NCI-H1417 (cell line): Measurements from ENCODE around the gene MTRR.
"Not testable (repeated sequence)": the region's sequence is repeated elsewhere in the genome, so short reads cannot be mapped to it uniquely, and the experiment has no call there.

ENCODE experiments used
- DNase-seq, 3 experiments: peaks; one replicate each; lab custom pipeline; 2025; lab: John Stamatoyannopoulos, UW

Gene MTRR

DNA sequence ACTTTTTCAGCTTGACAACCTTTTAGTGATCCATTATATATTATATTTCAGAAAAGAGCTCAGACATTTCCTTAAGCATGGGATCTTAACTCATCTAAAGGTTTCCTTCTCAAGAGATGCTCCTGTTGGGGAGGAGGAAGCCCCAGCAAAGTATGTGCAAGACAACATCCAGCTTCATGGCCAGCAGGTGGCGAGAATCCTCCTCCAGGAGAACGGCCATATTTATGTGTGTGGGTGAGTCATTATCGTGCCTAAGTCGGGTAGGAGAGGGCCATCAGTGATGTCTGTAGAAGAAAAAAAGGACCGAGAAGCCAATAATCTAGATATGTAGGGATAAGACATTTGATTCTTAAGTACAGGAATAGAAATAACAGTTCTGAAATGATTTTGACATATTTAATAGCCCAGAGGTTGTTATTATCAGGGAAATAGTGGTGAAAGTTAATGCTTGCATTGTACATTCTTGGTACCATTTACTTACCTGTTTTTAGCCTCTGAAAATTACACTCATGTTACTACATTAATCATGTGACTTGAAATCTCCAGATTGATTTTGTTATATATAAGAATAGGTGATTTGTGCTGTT is 28.2 kb downstream of the MTRR start:
- peak in 2 of 3 experiments; percentile 38 to 58 for DNase-seq

GRCh38 chr5:7902201-7902600 is 33.3 kb downstream of the MTRR start:
- DNase-seq, result no peak

DNA sequence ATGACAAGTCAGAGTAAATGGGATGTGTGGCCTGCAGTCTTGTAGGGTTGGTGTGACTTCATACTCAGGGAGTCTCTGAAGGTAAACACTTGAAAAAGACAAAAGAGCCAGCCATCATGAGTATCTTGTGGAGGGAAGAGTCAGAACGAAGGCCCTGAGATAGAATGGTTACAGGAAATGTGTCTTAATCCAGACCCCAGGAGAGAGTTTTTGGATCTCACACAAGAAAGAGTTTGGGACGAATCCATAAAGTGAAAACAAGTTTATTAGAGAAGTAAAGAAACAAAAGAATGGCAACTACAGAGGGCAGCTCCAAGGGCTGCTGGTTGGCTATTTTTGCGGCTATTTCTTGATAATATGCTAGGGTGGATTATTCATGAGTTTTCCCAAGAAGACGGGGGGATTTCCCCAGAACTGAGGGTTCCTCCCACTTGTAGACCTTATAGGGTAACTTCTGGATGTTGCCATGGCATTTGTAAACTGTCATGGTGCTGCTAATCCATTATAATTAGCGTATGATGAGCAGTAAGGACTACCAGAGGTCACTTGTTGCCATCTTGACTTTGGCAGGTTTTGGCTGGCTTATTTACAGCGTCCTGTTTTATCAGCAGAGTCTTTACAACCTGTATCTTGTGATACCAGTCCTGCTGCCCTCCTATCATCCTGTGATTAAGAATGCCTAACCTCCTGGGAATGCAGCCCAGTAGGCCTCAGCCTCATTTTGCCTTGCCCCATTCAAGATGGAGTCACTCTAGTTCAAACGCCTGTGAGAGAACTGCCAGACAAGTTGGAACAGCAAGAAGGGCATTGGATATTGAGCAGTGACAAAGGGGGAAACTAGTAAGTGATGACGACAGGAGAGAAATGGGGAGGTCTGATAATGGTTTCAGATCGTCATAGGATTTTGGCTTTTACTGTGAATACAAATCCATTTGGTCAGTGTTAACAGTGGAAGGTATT is 34.0 kb downstream of the MTRR start:
- peak in 1 of 3 experiments; percentile 20 for DNase-seq

- no peak for DNase-seq
These were observed 35.2 kb downstream of the MTRR start for GRCh38 chr5:7904170-7904569.

- no peak for DNase-seq
These were observed 38.7 kb downstream of the MTRR start for GRCh38 chr5:7907612-7908011.

DNA sequence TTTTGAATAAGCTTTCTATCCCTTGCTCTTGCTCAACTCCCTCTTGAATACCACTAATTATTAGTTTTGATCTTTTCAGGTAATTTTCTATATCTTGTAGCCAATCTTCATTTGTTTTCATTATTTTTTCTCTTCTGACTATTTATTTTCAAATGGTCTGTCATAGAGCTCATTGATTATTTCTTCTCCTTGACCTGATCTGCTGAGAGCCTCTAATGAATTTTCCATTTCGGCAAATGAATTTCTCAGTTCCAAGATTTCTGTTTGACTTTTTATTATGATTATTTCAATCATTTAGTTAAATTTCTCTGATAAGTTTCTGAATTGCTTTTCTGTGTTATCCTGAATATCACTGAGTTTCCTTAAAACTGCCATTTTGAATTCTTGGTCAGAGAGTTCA is 39.4 kb downstream of the MTRR start:
- DNase-seq, result no peak

- DNase-seq, result no peak
These were observed 41.9 kb downstream of the MTRR start for GRCh38 chr5:7910738-7911428.

DNA sequence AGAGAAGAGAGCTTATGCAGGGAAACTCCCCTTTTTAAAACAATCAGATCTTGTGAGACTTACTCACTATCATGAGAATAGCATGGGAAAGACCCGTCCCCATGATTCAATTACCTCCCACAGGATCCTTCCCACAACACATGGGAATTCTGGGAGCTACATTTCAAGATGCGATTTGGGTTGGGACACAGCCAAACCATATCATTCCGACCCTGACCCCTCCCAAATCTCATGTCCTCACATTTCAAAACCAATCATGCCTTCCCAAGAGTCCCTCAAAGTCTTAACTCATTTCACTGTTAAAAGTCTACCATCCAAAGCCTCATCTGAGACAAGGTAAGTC is 42.5 kb downstream of the MTRR start:
- not testable (repeated sequence) for DNase-seq

GRCh38 chr5:7916171-7916804 is 47.3 kb downstream of the MTRR start:
- peak in 1 of 3 experiments; percentile 53 for DNase-seq

DNA sequence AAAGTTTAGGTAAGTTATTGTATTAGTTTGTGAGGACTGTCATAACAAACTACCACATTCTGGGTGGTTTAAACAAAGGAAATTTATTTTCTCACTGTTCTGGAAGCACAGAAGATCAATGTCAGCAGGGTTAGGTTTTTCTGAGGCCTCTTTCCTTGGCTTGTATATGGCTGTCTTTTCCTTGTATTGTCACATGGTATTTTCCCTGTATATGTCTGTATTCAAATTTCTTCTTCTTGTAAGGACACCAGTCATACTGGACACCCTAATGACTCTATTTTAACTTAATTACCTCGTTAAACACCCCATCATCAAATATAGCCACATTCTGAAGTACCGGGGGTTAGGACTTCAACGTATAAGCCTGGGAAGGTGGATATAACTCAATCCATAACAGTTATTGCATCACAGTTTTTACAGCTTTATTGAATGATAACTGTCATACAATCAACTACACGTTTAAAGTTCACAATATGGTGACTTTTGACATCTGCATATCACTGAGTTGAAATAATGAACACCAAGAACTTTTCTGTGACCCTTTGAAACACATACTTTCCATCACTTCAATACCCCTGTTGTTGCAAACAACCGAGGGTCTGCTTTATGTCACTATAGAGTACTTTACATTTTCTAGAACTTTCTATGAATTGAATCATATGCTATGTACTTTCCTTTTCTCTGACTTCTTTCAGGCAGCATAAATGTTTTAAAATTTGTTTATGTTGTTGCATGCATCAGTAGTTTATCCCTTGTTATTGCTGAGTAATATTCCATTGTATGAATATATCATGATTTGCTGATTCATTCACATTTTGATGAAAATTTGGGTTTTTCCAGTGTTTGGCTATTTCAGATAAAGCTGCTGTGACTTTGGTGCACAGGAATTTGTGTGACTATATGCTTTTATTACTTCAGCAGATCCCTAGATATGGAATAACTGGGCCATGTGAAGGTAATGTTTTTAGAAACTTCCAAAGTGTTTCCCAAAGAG is 48.5 kb downstream of the MTRR start:
- DNase-seq, result no peak

DNA sequence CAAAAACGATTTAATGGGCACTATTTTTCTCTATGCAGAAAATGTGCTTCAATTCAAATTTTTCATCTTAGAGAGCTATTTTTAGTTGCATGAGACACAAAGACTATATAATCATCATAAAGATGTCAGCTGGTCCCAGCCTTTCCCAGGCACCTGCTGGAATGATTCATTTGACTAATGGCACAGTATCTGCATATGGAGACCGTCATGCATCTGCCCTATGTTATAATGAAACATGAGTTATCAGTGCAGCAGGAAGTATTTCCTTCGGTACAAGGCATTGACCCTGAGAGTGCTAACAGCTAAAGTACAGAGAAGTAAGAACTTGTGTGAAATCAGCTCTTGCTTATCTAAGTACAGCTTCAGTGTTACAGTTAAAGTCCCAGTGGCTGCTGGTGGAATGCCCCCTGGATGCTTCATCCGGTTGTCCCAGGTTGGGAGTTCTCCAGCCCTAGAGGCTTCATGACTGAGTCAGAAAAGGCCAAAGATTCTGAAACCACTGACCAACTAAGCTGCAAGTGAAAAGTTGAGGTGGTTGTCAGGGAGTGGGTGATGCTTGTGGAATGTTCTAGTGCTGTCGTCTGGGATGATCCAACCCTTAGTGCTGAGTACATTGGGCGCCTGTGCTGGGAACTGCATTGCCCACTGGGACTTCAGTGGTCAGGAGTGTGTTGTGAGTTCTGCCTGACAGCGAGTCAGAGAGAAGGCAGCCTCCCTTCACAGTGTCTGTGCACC is 57.2 kb downstream of the MTRR start:
- DNase-seq, result peak in 1 of 3 experiments; percentile 30

- DNase-seq, result no peak
These were observed 57.8 kb downstream of the MTRR start for GRCh38 chr5:7926720-7927119.

- peak; percentile 57 to 86 (median 80) for DNase-seq
These were observed 58.8 kb downstream of the MTRR start for GRCh38 chr5:7927466-7928375.

DNA sequence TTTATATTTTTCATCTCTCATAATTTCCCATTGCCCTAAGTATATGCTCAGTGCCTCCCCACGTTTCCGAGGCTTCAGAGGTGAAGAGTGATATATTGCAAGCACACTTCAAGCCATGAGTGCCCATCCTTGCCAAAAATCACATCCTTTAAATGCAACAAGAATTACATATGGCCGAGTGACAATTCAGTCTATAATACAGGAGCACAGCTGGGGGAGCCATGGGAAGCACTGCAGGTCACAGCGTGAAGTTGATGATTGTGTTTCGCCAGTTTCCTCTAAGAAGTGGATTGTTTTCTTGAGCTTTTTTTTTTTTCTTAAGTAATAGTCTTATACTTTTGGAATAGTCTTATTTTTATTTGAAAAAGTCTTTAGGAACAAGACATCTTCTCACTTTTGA is 61.1 kb downstream of the MTRR start:
- peak in 1 of 3 experiments; percentile 11 for DNase-seq

DNA sequence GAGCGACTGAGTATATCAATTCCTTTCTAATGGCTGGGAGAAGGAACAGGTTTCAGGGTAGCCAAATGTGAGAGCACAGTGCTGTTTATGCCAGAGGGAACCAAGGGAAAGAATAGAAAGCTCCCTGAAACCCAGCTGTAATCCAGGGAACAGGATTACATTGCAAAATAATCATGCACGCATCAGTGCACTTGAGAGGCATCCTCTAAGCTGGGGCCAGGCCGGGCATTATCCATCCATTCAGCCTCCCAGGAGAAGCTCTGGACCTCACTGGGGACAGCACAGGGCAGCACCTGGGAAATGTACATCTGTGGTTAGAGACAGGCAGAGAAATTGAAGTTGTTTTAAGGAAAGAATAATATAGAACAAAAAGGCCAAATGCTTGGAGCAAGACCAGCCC is 72.7 kb downstream of the MTRR start:
- DNase-seq, result peak in 2 of 3 experiments; percentile 34 to 38

- DNase-seq, result no peak
These were observed 78.4 kb downstream of the MTRR start for GRCh38 chr5:7947301-7947700.
